Lung (tissue), 12 donors: ENCODE data around the gene HIRIP3. TPM values are rescaled to one million over a fixed set of nuclear protein-coding genes. Genes with fewer than 3 reads are reported as not detected.

Experiments
- ATAC-seq: fragments of 200-7000 bp; cut with Tn5 transposase; one replicate; pipeline ENCODE4 v1.9.1; 2020; ENCODE audit warnings: moderate number of reproducible peaks; ENCODE audit not compliant: insufficient read depth, low FRiP score
- DNase-seq, 3 donors: peaks; one replicate each; pipeline ENCODE4 v3.0.0-alpha.2; 2013 to 2017
- H3K27ac ChIP-seq, 2 donors: one replicate each; pipeline ENCODE4 v1.5.1; 2013; ENCODE audit warnings: mild to moderate bottlenecking in 2 of 2, moderate library complexity in 2 of 2, control low read depth in 1 of 2, inconsistent platforms in 1 of 2, low read depth in 1 of 2, low read length in 1 of 2
- H3K27me3 ChIP-seq, 3 donors: one replicate each; pipeline ENCODE4 v1.5.1; 2013; ENCODE audit warnings: low read length in 2 of 3; ENCODE audit not compliant: control insufficient read depth in 3 of 3, insufficient read depth in 3 of 3
- H3K36me3 ChIP-seq, 4 donors: one replicate each; pipeline ENCODE4 v1.5.1; 2013; ENCODE audit warnings: low read length in 4 of 4, mild to moderate bottlenecking in 1 of 4, moderate library complexity in 1 of 4; ENCODE audit not compliant: control insufficient read depth in 4 of 4, insufficient read depth in 4 of 4
- H3K4me1 ChIP-seq, 5 donors: one replicate each; pipeline ENCODE4 v1.5.1; 2013; ENCODE audit warnings: low read length in 5 of 5, mild to moderate bottlenecking in 2 of 5, moderate library complexity in 1 of 5; ENCODE audit not compliant: control insufficient read depth in 5 of 5, insufficient read depth in 5 of 5
- H3K4me3 ChIP-seq: one replicate; pipeline ENCODE4 v1.5.1; 2013; ENCODE audit warnings: mild to moderate bottlenecking, control low read depth, moderate library complexity
- H3K9ac ChIP-seq, 2 donors: one replicate each; pipeline ENCODE4 v1.5.1; 2013; ENCODE audit warnings: low read length in 2 of 2, control low read depth in 1 of 2; ENCODE audit not compliant: insufficient read depth in 1 of 2
- H3K9me3 ChIP-seq, 4 donors: one replicate each; pipeline ENCODE4 v1.5.1; 2013; ENCODE audit warnings: low read length in 3 of 4, mild to moderate bottlenecking in 1 of 4, moderate library complexity in 1 of 4; ENCODE audit not compliant: control insufficient read depth in 4 of 4, insufficient read depth in 3 of 4
- CTCF ChIP-seq: IDR thresholded peaks from 2 replicates; pipeline ENCODE4 v1.5.1; 2012; ENCODE audit warnings: mild to moderate bottlenecking; ENCODE audit errors: control extremely low read depth, extremely low read depth
- WGBS, 2 donors: extraction: QIAGEN DNeasy Blood & Tissue Kit; methylation state at CpG; one replicate each; pipeline ENCODE4 v1.1.7; 2013; 5-methylcytosine and 5-hydroxymethylcytosine counted together
- polyA plus RNA-seq, 2 donors: library from polyadenylated mRNA; stranded (reverse); fragments of 200-250 nt; gene quantifications; one replicate each; pipeline ENCODE4 v1.2.1, GENCODE V29; 2013
- total RNA-seq, 2 donors: library from RNA; depleted of rRNA in 1 of 2; stranded (reverse); fragments of >200 nt in 1 of 2; gene quantifications; one replicate each; pipeline ENCODE4 v1.2.1, GENCODE V29; 2014 to 2021
- donor health status: control.
- donor health status: control.
- donor health status: Bipolar disorder and iron deficiency.
- donor health status: healthy.
- donor health status: DM: yes; HTN: yes; CAD: no.

The HIRIP3 gene
- total and polyA plus RNA-seq, 4 donors, result 13.1 to 22.7 (median 17.7) TPM

DNA sequence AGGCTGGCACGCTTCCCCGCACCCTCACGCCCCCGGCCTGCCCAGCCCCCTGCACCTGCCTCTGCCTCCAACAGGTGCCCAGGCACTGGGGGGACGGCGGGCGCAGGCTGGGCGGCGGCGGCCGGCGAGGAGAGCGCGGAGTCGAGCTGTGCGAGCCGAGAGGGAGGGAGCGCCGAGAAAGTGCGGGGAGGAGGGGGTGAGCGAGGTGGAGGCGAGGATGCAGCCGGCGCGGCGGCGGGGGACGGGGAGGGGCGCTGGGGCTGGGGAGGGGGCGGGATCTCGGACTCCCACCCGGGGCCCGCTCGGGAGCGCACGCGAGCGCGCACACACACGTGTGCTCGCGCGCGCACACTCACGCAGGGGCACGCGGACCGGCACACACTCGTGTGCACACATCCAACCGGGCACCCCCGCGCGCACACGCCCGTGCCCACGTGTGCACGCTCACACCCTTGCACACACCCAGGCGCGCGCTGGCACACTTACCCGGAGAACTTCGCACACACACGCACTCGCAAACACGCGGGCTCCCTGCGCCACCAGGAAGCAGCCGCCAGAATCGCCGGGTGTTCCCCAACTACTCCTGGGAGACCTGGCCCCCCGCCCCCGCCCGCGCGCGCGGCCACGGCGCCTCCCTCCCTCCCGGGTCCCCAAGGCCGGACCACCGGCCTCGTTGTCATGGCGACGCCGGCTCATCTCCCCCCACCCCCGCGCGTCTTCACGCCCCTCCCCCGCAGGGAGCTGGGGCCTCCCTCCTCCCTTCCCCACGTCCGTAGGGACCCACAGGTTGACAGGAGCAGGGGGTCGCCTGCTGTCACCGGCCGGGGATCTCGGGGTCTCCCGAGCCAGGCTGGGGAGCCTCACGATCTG lies 15.7 kb upstream of the HIRIP3 start, which contains the start of gene DOC2A:
DOC2A (minus strand) TSS at position 184 of the 870 bp plus-strand sequence. CDS start 805 bp downstream, outside the sequence.
- WGBS, 2 donors, result 1% methylated on average over 53 to 99 of the region's 99 CpGs
- TF ChIP-seq CTCF, result no peak
- Histone ChIP-seq H3K4me1 (peaks cover 0 to 7% (median 0%) of the 10 kb centered on the region in 5 donors), H3K27ac (no peak within 1 kb of the TSS), H3K36me3 (peaks cover 0 to under 1% (median 0%) of the 10 kb centered on the region in 4 donors), H3K9ac (no peak within 1 kb of the TSS), H3K4me3 (no peak within 1 kb of the TSS), H3K9me3 (peaks cover 0 to 3% (median 0%) of the 10 kb centered on the region in 4 donors), H3K27me3 (peaks cover 4 to 31% (median 8%) of the 10 kb centered on the region in 3 donors)
- DNase-seq (no peak), ATAC-seq (no peak)

DNA sequence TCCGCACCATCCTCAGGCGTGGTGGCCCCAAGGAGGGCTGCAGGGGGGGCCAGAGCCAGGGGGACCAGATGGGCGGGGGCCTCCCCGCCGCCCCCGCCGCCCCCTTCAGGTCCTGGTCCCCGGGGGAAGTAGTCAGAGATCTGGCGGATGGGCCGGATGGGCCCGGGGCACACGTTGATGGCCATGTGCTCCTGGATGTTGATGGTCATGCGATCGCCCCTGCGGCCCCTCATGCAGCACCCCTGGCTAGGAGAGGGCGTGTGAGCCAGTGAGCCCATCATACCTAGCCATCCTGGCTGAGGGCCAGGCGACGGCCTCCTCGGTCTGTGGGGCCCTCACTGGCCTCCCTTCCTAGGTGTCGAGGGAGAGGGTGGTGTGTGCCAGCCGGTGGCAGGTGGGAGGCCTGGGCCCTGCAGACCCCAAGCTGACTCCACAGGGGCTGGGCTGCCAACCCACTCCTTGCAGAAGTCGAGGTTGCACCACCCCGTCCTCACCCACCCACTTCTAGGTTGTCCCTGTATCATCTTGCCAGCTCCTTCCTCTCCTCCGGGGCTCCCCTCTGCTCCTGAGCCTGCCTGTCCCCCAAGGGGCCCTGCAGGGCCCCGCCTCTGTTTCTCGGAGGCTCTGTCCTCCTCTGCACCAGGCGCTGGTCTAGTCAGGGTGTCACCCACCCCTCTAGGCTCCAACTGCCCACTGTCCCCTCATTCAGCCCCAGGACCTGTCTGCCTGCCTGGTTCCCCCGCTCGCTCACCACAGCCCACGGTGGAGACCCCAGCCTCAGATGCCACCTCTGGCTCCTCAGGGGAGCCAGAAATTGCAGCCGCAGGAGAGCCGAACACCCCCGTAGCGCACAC lies 14.8 kb upstream of the HIRIP3 start:
- peaks cover 0 to 3% (median 0%) of the 10 kb centered on the region in 4 donors for H3K9me3 ChIP-seq
- WGBS, 2 donors, result 18 to 22% methylated on average over 34 of the region's 34 CpGs
- H3K27ac ChIP-seq, result no peak overlapping the region
- no peak for ATAC-seq
- H3K36me3 ChIP-seq, result peaks cover 0 to 2% (median 0%) of the 10 kb centered on the region in 4 donors
- H3K27me3 ChIP-seq, result peaks cover 4 to 31% (median 8%) of the 10 kb centered on the region in 3 donors
- no peak overlapping the region for H3K9ac ChIP-seq
- DNase-seq, result no peak
- H3K4me3 ChIP-seq, result no peak overlapping the region
- no peak for TF ChIP-seq CTCF
- H3K4me1 ChIP-seq, result peaks cover 0 to 7% (median 0%) of the 10 kb centered on the region in 5 donors

DNA sequence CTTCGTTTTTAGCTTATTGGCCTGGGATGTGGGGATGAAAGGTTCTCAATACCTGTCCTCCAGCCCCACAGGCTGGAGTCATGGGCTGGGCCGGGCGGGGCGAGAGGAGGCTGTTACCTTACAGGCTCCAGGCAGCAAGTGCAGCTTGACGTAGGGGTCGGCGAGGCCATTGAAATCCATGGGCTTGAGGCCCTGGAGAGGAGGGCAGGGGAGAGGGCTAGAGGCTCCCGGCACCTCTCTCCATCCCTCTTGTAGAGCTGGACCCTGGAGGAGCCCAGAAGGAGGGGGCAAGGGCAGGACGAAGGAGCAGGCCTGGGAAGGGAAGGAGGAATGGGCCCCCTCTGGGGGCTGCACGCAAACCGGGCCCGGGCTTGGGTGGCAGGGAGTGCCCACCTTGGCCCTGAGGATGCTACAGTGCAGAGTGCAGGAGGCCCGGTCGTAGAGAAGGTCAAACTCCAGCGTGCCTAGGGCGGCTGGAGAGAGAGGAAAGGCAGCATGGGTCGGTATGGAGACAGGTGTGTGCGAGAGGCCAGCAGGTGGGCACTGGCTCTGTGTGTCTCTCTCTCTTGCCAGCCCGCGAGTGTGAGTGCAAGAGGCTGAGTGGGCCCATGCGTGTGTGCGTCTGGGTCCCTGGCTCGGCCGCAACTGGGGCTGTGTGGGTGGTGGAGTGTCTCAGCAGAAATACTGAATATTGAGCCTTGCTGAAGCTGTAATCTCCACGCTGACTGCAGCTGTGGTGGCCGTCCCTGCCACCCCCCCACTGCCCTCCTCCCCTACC lies 13.9 kb upstream of the HIRIP3 start:
- whole genome bisulfite sequencing, 2 donors, result 43 to 51% methylated on average over 26 of the region's 26 CpGs
- ATAC-seq (no peak), DNase-seq (no peak)
- H3K4me3 ChIP-seq, result no peak overlapping the region
- H3K9ac ChIP-seq, result no peak overlapping the region
- no peak for TF ChIP-seq CTCF
- no peak overlapping the region for H3K27ac ChIP-seq
- peaks cover 4 to 31% (median 8%) of the 10 kb centered on the region in 3 donors for H3K27me3 ChIP-seq
- H3K9me3 ChIP-seq, result peaks cover 0 to 3% (median 0%) of the 10 kb centered on the region in 4 donors
- H3K4me1 ChIP-seq, result peaks cover 0 to 7% (median 0%) of the 10 kb centered on the region in 5 donors
- H3K36me3 ChIP-seq, result peaks cover 0 to 2% (median 0%) of the 10 kb centered on the region in 4 donors
